Colonic mucosa (tissue), 4 donors: ENCODE measurements around the gene TPRA1. TPM values are rescaled to one million over a fixed set of nuclear protein-coding genes. Genes with fewer than 3 reads are reported as not detected.

Source experiments
- DNase-seq: peaks from one replicate; pipeline ENCODE4 v3.0.0-alpha.2; 2020
- H3K27ac ChIP-seq: fragments of 200-600 bp; one replicate; pipeline ENCODE4 v1.8.0; 2021
- H3K27me3 ChIP-seq: fragments of 200-600 bp; one replicate; pipeline ENCODE4 v1.8.0; 2021
- H3K36me3 ChIP-seq: fragments of 200-600 bp; one replicate; pipeline ENCODE4 v1.8.0; 2021
- H3K4me1 ChIP-seq: fragments of 200-600 bp; one replicate; pipeline ENCODE4 v1.8.0; 2021; ENCODE audit warnings: mild to moderate bottlenecking
- H3K4me3 ChIP-seq: fragments of 200-600 bp; one replicate; pipeline ENCODE4 v1.8.0; 2021
- H3K9ac ChIP-seq, 2 donors: one replicate each; pipeline ENCODE4 v1.7.0; 2013; ENCODE audit warnings: control low read depth in 2 of 2, low read depth in 2 of 2, low read length in 2 of 2
- H3K9me3 ChIP-seq: fragments of 200-600 bp; one replicate; pipeline ENCODE4 v1.8.0; 2021
- intact Hi-C: fragments of 100-400 bp; cut with DNase I; formaldehyde crosslinking; loops from one replicate; pipeline ENCODE4 v1.14.1; 2022
- total RNA-seq, 2 donors: library from RNA; stranded (reverse); fragmentation: NEBNext Ultra II Directional in 1 of 2; extraction: Animal tissue kit (Norgen Biotek cat#: 25700) in 1 of 2; gene quantifications; one replicate each; pipeline ENCODE4 v1.2.1, GENCODE V29; 2021
- TF ChIP-seq, protein P1 (sequence below): fragments of 200-600 bp; IDR thresholded peaks from one replicate; pipeline ENCODE4 v1.8.0; 2022; ENCODE audit warnings: antibody characterized with exemption, mild to moderate bottlenecking
- donor health status: healthy.
- donor health status: DM: no; HTN: no; CAD: no.
- donor health status: DM: no; HTN: no; CAD: no.

Gene TPRA1
- total RNA-seq, 2 donors from 2014 or later: 23.4 to 38.0 TPM

DNA sequence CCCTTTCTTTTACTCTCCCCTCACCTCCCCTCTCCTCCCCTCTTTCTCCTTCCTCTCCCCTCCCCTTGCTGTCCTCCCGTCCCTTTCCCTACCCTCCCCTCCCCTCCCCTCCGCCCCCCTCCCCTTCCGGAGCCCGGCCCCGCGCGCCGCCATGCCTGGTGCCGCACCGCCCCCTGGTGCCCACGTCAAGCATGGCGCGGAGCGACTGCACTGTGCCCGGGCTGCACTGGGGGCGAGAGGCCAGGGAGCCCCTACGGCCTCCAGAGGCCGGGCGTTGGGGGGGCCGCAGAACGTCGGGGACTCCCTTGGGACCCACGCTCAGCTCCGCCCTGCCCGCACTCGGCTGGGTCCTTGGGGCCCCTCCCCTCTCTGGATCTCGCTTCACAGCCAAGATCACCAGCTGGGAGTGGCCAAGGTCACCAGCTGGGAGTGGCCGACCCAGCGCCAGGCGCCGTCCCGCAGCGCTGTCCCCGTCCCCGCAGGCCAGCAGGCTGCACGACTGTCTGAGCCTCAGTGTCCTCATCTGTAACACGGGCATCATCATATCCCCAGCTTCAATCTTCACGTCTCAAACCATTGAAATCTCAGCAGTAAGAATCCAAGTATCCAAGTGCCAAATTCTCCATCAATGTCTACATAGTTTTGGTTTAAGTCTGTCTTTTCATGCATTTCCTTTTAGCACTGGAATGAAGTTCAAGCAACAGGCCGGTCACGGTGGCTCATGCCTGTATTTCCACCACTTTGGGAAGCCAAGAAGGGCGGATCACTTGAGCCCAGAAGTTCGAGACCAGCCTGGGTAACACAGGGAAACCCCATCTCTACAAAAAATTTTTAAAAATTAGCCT, 42.5 kb downstream of the TPRA1 start:
- DNase-seq: peak; percentile 82
- no peak overlapping the region for H3K27ac ChIP-seq
- peak overlapping the region; percentile 51 to 59 for H3K9ac ChIP-seq
- no peaks in the 10 kb centered on the region for H3K36me3 ChIP-seq
- no peaks in the 10 kb centered on the region for H3K9me3 ChIP-seq
- no peaks in the 10 kb centered on the region for H3K27me3 ChIP-seq
- H3K4me3 ChIP-seq: peak overlapping the region; percentile 39
- peaks cover 13% of the 10 kb centered on the region for H3K4me1 ChIP-seq
- intact Hi-C loops: loop anchor here (5.0 to 10.0 kb wide), 3 partner anchors 566 to 1023 kb away; partner anchors contain the start of genes CHST13 and PLXNA1
- TF ChIP-seq, protein P1, sequence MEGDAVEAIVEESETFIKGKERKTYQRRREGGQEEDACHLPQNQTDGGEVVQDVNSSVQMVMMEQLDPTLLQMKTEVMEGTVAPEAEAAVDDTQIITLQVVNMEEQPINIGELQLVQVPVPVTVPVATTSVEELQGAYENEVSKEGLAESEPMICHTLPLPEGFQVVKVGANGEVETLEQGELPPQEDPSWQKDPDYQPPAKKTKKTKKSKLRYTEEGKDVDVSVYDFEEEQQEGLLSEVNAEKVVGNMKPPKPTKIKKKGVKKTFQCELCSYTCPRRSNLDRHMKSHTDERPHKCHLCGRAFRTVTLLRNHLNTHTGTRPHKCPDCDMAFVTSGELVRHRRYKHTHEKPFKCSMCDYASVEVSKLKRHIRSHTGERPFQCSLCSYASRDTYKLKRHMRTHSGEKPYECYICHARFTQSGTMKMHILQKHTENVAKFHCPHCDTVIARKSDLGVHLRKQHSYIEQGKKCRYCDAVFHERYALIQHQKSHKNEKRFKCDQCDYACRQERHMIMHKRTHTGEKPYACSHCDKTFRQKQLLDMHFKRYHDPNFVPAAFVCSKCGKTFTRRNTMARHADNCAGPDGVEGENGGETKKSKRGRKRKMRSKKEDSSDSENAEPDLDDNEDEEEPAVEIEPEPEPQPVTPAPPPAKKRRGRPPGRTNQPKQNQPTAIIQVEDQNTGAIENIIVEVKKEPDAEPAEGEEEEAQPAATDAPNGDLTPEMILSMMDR: peak; percentile 77

DNA sequence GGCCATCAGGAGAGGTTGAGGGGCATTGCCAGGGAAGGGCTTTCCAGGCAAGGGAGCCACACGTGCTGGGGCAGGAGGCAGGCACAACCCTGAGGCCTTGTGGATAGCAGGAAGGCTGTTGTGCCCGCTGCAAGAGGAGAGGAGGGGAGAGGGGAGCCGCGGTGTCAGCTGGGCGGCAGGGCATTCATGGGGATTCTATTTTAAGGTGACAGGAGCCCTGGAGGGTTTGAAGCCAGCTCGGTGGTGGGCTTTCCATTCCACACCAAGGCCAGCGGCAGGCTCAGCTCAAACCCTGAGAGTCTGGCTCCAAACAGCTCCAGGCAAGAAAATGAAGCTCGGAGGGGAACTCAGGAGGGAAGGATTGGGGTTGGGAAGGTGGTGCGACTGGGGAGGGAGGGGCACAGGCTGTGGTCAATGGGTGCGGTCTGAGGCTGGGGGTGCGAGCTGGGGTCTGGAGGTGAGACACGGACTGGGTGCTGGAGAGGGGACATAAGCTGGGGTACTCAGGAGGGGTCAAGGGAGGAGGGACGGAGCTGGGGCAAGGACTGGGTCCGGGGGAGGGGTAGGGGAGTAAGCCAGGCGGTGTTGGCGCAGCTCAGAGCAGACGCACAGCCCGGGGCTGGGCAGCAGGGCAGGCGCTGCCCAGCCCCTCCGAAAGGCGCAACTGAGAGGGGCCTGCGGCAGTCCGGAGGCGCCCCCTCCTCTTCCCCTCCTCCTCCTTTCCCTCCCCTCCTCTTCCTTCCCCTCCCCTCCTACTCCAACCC, 43.4 kb downstream of the TPRA1 start:
- Histone ChIP-seq H3K4me3 (peak overlapping the region; percentile 39), H3K9me3 (no peaks in the 10 kb centered on the region), H3K36me3 (no peaks in the 10 kb centered on the region), H3K4me1 (peaks cover 13% of the 10 kb centered on the region), H3K27me3 (no peaks in the 10 kb centered on the region), H3K27ac (no peak overlapping the region), H3K9ac (peak overlapping the region in 1 of 2 donors; percentile 58)
- TF ChIP-seq, protein P1: no peak
- intact Hi-C loops: loop anchor here (5.0 to 10.0 kb wide), 3 partner anchors 565 to 1022 kb away; partner anchors contain the start of genes CHST13 and PLXNA1
- peak; percentile 22 for DNase-seq

DNA sequence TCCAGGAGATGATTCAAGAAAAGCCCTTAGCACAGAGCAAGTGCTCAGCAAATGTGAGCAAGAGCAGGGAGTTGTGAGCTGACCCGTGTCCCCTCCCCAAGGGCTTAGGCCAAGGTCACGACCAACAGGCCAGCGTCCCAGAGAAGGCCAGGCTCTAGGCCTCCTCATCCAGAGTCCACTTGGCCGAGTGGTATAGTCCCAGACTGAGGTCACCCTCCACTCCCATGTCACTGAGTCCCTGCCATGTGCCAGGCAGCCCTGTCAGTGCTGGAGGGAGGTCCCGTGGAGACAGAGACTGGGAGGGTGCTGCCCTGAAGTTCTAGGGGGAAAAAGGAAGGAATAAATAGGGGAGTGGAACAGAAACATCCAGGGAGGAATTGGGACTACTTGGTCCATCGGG, 44.0 kb downstream of the TPRA1 start:
- TF ChIP-seq, protein P1: no peak
- peak overlapping the region in 1 of 2 donors; percentile 58 for H3K9ac ChIP-seq
- H3K27ac ChIP-seq: no peak overlapping the region
- DNase-seq: no peak
- H3K27me3 ChIP-seq: no peaks in the 10 kb centered on the region
- H3K36me3 ChIP-seq: no peaks in the 10 kb centered on the region
- intact Hi-C loops: loop anchor here (5.0 to 10.0 kb wide), 3 partner anchors 564 to 1022 kb away; partner anchors contain the start of genes CHST13 and PLXNA1
- H3K4me1 ChIP-seq: peaks cover 13% of the 10 kb centered on the region
- no peak overlapping the region for H3K4me3 ChIP-seq
- no peaks in the 10 kb centered on the region for H3K9me3 ChIP-seq

DNA sequence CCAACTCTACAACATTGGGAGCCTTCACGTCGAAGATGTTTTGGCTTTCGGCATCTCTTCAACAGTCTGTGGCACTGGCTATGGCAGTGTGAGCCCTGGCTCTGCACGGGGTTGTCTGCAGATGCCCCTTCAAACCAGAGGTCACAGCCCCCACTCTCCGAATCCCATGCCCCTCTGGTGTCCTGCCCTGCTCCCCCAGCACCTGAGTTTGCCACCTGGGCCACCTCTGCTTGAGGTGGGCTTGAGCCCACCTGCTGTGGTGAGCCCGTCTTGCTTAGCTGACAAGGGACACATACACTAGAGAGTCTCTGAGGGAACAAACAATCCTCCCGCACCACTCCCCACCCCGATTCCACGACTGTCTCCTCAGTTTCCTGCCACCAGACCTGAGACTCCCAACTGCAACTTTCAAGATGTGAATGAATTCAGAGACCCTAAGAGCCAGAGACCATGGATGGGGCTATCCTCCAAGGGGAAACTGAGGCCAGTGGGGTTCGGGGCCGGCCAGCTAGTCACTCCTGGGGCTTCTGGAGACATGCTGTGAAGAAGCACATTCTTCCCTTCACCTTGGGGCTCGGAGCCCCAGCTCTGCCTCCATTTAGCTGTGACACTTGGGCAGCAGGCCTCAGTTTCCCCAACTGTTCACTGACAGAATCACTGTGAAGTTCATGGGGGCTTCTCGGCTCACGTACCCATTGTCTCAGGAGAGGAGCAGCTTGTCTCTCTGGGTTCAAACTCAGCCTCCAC, 44.6 kb downstream of the TPRA1 start:
- Histone ChIP-seq H3K27me3 (no peaks in the 10 kb centered on the region), H3K4me3 (no peak overlapping the region), H3K36me3 (no peaks in the 10 kb centered on the region), H3K9ac (no peak overlapping the region), H3K9me3 (no peaks in the 10 kb centered on the region), H3K4me1 (peaks cover 13% of the 10 kb centered on the region), H3K27ac (no peak overlapping the region)
- intact Hi-C loops: loop anchor here (5.0 to 10.0 kb wide), 3 partner anchors 564 to 1021 kb away; partner anchors contain the start of genes CHST13 and PLXNA1
- no peak for DNase-seq
- TF ChIP-seq, protein P1: no peak

DNA sequence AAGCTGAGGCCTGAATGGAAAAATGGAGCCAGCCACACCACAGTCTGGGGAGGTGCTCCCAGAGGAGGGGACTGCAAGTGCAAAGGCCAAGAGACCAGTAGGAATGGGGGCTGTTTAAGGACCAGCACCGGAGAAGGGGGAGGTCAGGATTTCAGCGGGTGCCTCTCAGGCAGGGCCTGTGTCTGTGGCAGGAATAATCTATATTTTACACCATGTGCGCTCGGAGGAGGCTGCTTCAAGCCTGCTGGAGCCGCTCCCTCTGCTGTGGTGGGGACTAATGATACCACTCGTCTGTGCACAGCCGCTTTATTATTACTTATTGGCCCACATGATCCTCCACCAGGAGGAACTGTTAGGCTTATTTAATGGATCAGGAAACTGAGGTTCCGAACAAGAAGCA, 45.3 kb downstream of the TPRA1 start:
- intact Hi-C loops: loop anchor here (5.0 to 10.0 kb wide), 3 partner anchors 563 to 1020 kb away; partner anchors contain the start of genes CHST13 and PLXNA1
- H3K4me1 ChIP-seq: peaks cover 13% of the 10 kb centered on the region
- TF ChIP-seq, protein P1: no peak
- no peak overlapping the region for H3K9ac ChIP-seq
- no peak overlapping the region for H3K27ac ChIP-seq
- no peak overlapping the region for H3K4me3 ChIP-seq
- H3K27me3 ChIP-seq: no peaks in the 10 kb centered on the region
- no peaks in the 10 kb centered on the region for H3K36me3 ChIP-seq
- no peaks in the 10 kb centered on the region for H3K9me3 ChIP-seq
- no peak for DNase-seq
